NT2/D1 (cell line): ENCODE data around the gene PHACTR1.

Experiments used
- YY1 ChIP-seq: IDR thresholded peaks from 2 replicates; pipeline ENCODE4 v1.6.1; 2011; ENCODE audit not compliant: insufficient read length, insufficient read depth
- ZNF274 ChIP-seq: IDR thresholded peaks from 2 replicates; pipeline ENCODE4 v1.6.1; 2011; ENCODE audit warnings: mild to moderate bottlenecking, low read depth, low read length

DNA sequence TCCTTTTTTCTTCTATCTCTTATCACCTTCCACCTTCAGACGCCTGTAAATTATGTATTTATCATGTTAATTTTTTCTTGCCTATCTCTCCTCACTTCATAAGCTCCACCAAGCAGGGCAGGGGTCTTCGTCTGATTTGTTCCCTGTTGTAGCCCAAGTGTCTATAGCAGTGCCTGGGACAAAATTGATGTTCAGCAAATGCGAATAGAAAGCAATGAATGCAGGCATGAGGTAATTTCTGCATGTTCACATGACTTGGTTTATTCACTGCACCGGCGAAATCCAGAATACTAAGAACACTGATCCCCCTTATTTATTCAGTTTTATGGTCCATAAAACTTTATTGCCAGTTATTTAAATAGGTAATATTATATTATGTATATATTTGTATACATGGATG is 449.7 kb downstream of the PHACTR1 start:
- no peak for TF ChIP-seq YY1
- TF ChIP-seq ZNF274: no peak
